Thyroid gland (tissue), 4 donors: ENCODE data around the gene SLC47A2.

Experiments
- CTCF ChIP-seq, 6 experiments: fragments of 200-600 bp in 3 of 6; fragments of 450-650 bp in 3 of 6; sonication (generic) in 3 of 6; IDR thresholded peaks; one replicate each; pipeline ENCODE4 v1.5.1; 2016 to 2019; ENCODE audit warnings: antibody characterized with exemption in 6 of 6, mild to moderate bottlenecking in 2 of 6, inconsistent platforms in 1 of 6, moderate library complexity in 1 of 6
- POLR2A ChIP-seq, 2 donors: fragments of 450-650 bp; IDR thresholded peaks; one replicate each; pipeline ENCODE4 v1.6.1; 2017; ENCODE audit warnings: antibody characterized with exemption in 2 of 2, mild to moderate bottlenecking in 2 of 2, moderate library complexity in 1 of 2

- no peak for TF ChIP-seq POLR2A (IDR thresholded peaks at IDR 0.05)
- TF ChIP-seq CTCF (IDR thresholded peaks at IDR 0.05), result no peak
These were observed 37.6 kb downstream of the SLC47A2 start for GRCh38 chr17:19678581-19679453.
